GM19438 (cell line): ENCODE results near the gene DMRT3.

ENCODE experiments used
- ATAC-seq: cut with Tn5 transposase; IDR thresholded peaks from one replicate; pipeline ENCODE4 v1.9.1; 2021; ENCODE audit warnings: low read depth; ENCODE audit not compliant: unreplicated experiment

Gene DMRT3

DNA sequence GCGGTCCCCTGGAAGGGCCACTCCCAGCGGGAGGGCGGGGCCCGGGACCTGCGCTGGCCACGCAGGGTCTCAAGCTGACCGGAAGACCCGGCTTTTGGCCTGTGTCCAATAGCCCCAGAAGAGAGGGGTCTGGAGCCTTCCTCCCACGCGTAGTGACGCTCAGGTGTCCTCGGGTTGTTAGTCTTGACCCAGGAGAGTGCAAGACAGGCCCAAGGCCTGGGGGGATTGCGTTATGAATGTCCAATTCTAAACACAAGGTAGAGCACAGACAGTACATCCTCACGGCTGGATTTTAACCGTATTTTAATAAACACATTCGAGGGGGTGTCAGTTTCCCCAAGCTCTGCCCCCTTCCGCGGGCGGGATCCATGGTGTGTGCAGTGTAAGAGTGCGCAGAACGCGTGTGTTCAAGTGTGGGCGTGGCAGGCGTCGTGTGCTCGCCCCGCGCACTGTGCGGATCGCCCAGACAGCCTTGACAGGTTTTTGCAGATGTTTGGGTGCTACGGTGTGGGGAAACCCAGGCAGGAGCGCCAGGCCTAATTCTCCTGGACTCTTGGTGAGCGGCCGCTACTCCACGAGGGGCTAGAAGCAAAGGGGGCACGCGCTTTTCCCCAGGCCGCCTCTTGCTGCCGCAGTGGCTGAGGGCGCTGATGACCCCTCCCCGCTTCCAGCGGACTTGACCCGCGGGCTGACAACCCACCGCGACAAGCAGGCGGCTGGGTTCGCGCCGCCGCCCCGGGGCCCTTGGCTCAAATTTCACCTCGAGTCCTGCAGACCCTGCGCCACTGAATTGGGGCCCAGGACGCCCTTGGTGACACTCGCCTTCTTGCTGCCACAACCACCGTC, 6.1 kb upstream of the DMRT3 start:
- no peak for ATAC-seq

DNA sequence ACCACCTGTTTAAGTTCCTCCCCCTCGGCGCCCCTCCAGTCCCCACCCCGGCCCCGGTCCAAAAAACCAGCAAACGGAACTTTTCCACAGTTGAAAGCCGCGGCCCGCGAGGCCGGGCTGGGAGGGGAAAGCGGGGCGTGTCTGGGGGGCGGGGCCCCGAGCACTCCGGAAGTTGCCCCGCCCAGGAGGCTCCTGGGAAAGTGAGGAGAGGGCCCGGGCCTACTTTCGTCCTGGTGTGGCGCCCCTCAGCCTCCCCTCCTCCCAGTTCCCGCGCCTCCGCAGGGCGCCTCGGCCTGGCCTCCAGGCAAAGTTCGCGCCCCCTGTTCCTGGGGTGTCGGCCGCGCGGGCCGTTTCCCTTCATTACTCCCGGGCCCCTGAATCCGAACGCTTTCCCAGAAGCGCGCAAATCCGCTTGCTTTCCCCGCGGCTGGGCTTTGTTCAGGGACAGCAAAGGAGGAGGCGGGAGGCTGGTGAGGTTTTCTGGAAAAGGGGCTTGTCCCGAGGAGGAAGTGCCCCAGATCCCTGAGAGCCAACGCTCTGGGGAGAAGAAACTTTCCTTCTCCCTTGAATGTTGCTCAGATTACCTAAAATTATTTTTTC, 4.5 kb upstream of the DMRT3 start:
- ATAC-seq, result no peak

DNA sequence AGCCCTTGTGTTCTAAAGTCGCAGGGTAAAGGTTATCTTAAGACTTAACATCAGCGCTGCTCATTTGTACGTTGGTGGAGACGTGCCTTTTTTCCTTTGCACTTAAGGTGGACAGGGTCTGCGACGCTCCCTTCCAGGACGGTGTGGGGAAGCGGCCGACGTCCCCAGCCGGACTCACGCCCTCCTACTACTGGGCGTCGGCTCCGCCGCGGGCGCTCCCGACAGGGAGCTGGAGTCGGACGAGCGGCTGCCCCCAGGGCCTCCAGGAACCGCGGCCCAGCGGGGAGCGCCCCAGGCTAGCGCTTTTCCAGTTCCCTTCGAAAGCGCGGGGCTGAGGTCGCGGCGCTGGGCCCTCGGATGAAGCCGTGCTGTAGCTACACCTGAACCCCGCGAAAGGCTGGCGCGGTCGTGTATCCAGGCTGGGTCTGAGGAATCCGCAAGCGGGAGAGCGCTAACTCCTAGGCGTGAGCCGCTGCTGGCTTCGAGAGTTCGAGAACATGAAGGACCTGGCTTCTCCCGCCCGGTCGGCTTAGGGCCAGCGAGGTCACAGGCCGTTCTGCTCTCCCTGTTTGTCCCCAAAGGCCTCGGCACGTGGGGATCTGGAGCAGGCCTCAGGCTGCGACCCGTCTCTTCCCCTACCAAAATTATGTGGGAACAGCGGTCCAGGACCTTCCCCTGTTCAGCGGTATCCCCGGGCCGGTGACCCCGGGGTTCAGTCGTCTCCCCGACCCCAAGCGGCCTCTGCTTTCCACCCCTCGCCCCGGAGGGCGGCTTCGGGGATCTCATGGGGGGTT, 3.8 kb upstream of the DMRT3 start:
- no peak for ATAC-seq

DNA sequence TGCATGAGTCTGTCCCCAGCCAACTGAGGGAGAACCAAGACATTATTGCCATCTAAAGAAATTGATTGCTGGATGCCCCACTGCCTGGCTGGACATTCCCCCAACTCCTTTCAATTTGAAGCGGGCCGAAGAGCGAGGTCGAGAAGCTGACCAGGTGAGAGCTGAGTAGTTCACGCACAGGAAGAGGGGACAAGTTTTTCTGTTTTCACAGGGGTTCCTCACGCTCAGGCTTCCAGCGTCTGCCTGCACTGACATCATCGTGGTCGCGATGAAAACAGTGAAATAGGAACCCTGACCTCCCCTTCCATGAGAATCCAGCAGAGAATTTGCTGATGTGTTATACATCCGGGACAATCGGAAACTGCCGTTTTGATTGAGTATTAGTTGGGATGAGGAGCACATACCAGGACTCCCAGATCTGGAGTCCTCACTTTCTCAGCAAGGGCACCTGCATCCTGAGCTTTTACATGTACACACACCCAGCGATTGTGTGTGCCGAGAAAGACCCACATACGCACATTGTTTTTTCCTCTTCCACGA, 3.1 kb upstream of the DMRT3 start:
- ATAC-seq, result no peak

DNA sequence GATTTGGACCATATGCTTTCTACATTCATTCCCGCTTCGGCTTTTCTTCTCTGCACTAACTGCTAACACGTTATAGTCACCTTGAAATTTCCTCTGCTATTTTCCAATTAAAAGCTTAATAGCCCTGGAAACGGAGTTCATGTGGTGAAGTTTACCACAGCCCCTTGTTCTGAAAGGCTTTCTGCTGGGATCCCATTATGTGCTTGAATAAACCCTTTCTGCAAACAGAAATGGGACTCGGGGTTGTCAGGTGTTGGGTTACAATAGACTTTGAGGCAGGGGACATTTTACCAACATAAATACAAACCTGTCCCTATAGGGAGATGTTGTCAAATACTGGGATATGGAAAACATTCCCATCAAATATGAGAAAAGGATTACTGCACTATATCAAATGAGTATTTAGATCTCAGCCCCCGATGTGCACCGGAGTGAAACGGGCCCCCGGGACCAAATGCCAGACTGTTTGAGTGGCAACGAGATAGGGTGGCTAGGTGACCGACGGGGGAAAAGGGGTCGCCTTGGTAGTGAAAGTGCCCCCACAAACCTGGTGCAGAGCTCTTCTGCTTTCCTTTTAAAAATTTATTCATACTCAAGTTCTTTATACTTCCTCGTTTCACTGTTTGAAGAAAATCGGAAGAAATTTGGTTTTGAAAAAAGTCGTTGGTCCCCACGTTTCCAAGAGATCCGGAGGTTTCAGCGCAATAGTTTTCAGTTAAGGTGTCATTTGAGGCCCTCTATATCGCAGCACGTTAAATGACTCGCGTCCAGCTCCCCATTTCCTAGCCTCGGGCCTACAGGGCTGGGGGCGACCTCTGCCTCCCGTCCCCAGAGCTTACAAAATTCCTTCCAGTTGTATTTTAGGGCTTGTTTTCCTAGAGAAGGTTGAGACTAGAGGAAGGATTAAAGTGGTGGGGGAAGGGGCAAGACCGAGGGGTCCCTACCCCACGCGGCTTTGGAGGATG, 2.1 kb upstream of the DMRT3 start:
- no peak for ATAC-seq

DNA sequence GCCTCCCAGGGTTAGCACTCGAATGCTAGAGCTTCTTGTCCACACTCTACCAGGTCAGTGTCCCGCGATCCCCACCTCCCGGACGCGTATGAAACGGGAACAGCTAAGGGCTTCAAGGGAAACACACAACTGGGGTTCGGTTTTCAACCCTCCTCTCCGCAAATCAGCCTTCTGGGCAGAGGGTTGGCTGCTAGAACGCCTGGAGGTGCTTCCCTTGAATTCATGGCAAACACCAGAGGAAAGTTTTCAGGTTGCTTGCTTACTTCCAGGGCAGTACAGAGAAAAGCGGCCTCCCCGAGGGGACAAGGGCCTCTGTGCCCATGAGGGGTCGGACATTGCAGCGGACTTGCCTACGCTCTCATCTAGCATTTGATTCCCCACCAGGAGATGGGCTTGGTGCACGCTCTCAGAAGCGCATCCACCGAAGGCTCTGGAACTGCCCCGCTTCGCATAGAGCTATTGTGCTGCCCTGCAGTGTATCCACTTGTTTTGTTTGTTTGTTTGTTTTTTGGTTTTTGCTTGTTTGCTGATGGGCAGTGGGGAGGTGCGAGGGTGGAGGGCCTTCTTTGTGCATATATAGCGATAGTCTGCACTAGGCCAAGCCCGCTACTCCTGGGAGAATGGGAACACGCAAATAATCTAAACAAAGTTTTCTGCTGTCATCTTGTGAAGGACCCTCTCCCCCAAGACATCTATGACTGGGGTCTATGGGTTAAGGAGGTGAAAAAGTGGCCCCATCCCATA, 1.3 kb upstream of the DMRT3 start:
- no peak for ATAC-seq

DNA sequence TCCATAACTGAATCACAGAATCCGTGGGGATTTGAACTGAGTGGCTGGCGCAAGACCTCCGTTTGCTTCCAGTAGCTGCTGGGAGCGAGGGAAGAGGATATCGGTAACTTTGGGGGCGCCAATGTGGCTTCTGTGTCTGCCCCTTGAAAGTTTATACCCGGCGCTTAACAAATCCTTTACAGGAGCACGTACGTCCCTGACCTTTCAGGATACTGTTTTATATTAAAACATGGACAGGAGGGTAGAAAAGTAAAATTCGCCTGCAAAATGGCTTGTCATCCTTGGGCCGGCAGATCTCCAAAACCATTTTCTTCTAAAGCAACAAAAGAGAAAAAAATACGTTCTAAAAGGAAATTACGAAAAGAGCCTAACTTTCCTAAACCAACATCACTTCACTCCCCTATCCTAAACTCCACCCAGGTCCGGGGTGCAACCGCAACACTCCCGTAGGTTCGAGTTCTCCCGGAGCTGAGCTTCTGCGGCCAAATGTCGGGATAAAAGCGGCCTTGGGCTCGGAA, 656 bp upstream of the DMRT3 start:
- ATAC-seq, result no peak

DNA sequence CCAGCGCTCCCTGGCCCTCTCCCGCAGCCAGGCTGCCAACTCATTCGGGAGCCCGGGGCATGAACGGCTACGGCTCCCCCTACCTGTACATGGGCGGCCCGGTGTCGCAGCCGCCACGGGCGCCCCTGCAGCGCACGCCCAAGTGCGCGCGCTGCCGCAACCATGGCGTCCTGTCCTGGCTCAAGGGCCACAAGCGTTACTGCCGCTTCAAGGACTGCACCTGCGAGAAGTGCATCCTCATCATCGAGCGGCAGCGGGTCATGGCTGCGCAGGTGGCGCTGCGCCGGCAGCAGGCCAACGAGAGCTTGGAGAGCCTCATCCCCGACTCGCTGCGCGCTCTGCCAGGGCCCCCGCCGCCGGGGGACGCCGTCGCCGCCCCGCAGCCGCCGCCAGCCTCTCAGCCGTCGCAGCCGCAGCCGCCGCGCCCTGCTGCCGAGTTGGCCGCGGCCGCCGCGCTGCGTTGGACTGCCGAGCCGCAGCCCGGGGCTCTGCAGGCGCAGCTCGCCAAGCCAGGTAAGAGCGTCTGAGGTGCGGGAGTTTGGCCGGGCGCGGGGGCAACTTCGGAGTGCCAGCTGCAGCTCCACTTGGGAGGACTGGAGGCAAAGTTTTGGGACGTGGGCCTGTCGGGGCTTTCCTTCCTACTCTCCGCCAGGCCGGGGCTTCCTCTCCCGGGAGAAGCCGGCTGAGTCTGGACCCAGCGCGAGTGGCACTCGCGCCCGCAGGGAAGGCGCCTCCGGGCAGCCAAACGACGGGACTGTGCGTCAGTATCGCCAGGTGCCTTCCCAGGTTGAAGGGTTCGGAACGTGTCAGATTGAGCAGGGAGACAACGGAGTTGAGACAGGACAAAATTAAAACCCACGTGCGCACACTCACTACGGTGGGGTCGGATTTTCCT, 735 bp downstream of the DMRT3 start:
- ATAC-seq, result no peak

DNA sequence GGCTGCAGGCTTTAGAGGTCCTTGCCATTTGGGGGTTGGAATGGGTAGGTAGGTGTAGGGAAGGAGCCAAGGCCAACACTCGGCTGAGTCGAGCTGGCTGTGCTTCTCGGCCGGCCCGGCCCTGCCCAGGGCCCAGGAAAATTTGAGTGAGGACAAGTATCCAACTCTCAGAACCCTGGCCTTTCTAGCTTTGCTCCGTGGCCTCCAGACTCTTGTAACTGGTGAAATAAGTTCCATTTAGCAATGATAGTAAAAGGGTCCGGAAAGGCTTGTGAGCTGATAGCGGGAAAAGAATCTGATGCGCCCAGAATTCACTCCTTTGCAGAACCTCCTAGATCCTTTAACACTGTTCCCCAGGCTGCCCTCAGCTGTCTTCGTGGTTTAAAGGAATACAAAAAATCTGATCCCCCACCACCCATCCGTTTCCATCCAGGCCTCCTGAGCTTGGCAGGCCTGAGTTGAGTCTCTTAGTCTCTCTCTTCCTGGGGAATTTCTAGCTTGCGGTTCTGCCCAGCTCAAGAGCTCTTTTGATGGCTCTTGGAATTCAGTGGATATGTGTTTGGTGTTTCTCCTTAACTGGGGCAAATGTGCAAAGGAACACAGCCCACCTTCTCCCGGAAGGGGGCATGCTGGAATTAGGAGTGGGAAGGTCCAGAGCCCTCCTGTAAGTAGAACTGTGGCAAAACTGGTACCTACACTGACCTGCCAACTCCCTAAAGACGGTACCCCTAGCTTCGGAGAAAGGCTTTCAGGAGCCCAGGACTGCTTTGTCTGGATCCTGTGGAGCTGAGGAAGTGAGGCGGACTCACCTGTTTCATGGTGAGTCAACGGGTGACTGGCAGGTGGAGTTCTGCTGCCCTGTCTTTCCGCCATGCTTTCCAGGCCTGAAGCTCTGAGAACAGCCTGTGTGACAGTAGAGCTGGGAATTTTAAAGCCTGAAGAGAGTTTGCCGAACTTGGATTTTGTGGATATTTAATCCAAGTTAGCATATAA, 1.7 kb downstream of the DMRT3 start:
- ATAC-seq, result no peak

DNA sequence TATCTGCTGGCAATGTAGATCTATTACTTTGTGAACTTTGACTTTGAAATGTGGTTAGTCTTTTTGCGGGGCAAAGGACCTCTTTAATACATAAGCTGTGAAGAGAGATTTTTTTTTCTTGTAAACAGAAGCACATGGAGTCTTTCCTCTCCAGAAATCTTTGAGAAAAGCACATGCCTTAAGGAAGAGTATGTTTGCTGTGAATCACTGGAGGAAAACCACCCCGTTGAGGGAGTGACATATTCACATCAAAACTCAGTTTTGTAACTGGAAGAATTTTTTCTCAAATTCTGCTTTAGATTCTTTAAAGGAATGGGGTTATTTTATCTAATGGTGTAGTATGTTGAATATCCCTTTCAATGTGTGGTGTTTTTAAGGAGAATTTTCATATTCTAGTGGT, 3.5 kb downstream of the DMRT3 start:
- no peak for ATAC-seq

DNA sequence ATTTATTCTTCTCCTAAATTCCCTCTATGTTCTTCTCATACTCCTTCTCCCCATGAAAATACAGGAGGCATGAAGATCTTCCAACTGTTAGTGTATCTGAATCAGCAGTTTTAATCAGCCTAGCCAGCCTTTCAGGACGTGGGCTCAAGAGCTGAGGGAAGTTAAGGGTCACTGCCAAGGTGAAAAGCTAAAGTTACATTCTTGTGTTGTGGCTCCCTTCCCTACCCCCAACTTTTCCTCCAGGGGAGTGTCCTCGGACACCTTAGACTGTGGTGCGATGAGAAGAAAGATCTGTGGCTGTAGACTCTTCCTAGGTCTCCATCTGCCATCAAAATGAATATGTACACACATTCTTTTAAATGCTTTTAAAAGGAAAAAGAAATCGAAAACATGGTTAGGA, 4.2 kb downstream of the DMRT3 start:
- no peak for ATAC-seq

DNA sequence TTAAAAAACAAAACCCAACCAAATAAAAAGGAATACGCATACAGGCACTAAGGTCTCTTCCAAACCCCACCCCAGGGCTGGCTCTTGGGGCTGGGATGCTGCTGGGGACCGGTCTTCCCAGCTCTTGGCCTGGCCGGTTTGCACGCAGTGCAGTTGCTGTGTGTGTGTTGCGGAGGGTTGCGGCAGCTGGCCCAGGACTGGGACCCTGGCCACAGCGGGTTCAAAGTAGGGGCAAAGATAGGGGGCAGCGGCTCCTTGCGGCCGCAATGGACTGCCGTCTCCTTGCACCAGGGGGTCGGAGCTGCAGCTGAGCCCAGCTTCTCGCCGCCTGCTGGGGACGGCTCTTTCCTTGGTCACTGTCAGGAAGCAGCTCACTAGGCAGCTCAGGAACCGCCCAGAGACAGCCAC, 5.0 kb downstream of the DMRT3 start:
- ATAC-seq, result no peak

DNA sequence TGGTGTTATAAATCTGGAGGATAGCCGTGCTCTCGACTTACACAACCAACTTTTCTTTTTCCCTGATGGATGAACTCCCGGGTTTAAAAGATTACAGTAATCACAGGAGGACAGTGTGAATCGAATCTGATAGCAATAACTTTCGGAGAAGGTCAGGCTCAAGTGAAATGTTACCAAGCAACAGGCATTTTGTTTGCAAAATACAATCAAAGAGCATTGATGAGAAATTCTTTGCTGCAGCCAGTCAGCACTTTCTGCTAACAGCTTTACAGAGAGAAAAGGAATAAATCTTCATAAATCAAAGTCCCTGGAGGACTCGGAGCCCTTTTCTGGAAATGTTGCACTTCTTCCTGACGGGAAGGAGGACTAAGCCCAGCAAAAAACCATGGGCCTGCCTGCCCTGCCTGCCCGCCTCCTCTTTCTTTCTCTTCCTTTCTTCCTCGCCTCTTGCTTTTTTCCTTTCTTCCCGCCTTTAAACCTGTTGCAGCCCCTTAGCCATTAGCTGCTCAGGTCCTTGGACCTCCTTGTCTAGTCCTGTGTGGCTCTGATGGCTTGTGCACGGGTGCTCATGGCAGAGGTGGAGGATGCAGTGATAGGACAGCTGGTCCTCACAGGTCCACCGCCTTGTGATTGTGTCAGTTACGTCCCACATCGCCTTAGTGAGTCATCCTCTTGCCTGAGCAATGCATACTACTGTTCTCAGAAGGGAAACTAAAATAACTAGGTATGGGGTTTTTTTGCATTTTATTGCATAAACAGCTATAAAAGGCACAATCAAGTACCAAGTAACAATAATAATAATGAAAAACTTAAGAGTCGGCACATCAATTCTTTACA, 6.2 kb downstream of the DMRT3 start:
- ATAC-seq, result no peak

DNA sequence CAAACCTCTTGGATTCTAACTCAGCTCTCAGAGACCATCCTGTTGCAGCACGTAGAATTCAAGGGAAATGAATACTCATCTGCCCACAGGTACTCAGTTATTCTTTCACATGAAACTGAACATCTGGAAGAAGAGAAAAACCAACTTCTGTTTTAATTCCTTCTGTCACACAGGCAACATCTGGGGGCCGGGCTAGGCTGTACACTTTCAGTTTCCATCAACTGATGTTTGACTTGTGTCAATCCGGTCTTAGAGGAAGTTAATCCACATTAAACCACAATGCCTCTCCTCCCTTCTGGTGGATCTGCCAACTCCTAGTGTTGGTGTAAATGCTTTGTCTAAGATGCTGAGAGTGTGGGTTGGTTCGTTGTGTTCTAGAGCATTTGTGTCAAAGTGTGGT, 17.6 kb downstream of the DMRT3 start:
- ATAC-seq, result peak; percentile 62

DNA sequence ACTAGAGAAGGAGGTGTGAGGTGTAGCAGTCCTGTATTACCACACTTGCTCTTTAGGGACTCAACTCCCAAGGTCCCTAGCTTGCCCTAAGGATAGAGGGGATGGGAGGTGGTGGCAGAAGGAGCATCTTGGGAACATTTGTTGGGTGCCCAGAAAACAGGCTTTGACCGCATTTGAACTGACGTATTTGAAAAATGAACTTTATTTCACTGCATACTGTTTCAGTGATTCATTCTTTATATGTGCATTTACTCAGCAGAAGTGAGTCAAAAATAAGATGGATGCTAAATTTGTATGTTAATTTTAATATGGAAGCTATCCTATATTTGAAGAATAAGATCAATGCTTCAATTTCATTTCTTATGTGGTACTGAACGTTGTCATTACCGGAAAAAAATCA, 18.7 kb downstream of the DMRT3 start:
- no peak for ATAC-seq

DNA sequence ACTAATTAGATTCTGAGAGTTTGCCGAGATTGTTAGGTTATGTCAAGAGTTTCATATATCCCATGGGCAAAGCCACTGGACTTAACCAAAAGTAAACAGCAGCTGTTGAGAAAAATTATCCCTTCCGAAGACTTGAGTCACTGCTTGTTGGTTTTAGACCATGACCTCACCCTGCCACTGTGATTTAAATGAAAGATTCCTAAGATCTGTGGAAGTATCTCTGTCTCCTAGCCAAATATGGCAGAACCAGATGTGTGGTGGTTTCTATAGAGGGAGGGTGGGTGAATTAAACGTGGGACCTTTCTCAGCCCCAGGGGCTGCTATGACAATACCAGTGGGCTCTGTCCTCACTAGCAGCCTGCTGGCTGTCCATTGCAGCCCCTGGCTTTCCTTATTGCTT, 19.3 kb downstream of the DMRT3 start:
- ATAC-seq, result no peak
